OCI-LY1 (cell line): ENCODE results near the gene STMN1.
A peak's percentile ranks its signal among the peaks of the same experiment; 100 is the strongest.

Experiments used
- H2AFZ ChIP-seq: fragments of 200-600 bp; sonication (generic), shearing (Covaris generic); 2 replicates; pipeline ENCODE4 v1.6.0; 2014; ENCODE audit warnings: antibody characterized with exemption, mild to moderate bottlenecking, low read length
- H3F3A ChIP-seq: fragments of 200-600 bp; sonication (generic), shearing (Covaris generic); 2 replicates; pipeline ENCODE4 v1.6.0; 2014; ENCODE audit warnings: mild to moderate bottlenecking, antibody characterized with exemption, low read length, moderate library complexity; ENCODE audit not compliant: insufficient read depth
- H3K27ac ChIP-seq: fragments of 200-600 bp; sonication (generic); 2 replicates; pipeline ENCODE4 v1.5.1; 2014; ENCODE audit warnings: low read length, mixed run types, mild to moderate bottlenecking, low read depth; ENCODE audit not compliant: poor library complexity, severe bottlenecking
- H3K27me3 ChIP-seq: fragments of 200-600 bp; sonication (generic); 2 replicates; pipeline ENCODE4 v1.6.0; 2014; ENCODE audit warnings: antibody characterized with exemption, mild to moderate bottlenecking, low read length, moderate library complexity; ENCODE audit not compliant: insufficient read depth
- H3K36me3 ChIP-seq: fragments of 200-600 bp; sonication (generic); 2 replicates; pipeline ENCODE4 v1.6.1; 2014; ENCODE audit warnings: mild to moderate bottlenecking, antibody characterized with exemption, low read length, moderate library complexity, mixed read lengths; ENCODE audit not compliant: insufficient read depth
- H3K4me1 ChIP-seq: fragments of 200-600 bp; sonication (generic); 2 replicates; pipeline ENCODE4 v1.5.1; 2014; ENCODE audit warnings: mild to moderate bottlenecking, low read length, moderate library complexity; ENCODE audit not compliant: insufficient read depth, severe bottlenecking
- H3K4me2 ChIP-seq: fragments of 200-600 bp; sonication (generic), shearing (Covaris generic); 2 replicates; pipeline ENCODE4 v1.6.1; 2014; ENCODE audit warnings: low read length
- H3K4me3 ChIP-seq: fragments of 200-600 bp; sonication (generic); 2 replicates; pipeline ENCODE4 v1.5.1; 2014; ENCODE audit warnings: low read length, low read depth, mild to moderate bottlenecking, mixed read lengths; ENCODE audit not compliant: poor library complexity, severe bottlenecking
- H3K79me2 ChIP-seq: fragments of 200-600 bp; shearing (Covaris generic); 2 replicates; pipeline ENCODE4 v1.6.1; 2016; ENCODE audit warnings: mixed run types, low read length, mixed read lengths; ENCODE audit not compliant: insufficient read depth
- H3K9ac ChIP-seq: fragments of 200-600 bp; sonication (generic), shearing (Covaris generic); 2 replicates; pipeline ENCODE4 v1.6.1; 2014; ENCODE audit warnings: mild to moderate bottlenecking, low read length, mixed read lengths
- H3K9me2 ChIP-seq: fragments of 200-600 bp; sonication (generic), shearing (Covaris generic); 2 replicates; pipeline ENCODE4 v1.6.1; 2014; ENCODE audit warnings: low read depth, mild to moderate bottlenecking, low read length, mixed read lengths
- H3K9me3 ChIP-seq: fragments of 200-600 bp; shearing (Covaris generic); 2 replicates; pipeline ENCODE4 v1.6.1; 2014; ENCODE audit warnings: low read length, mixed read lengths
- H4K20me1 ChIP-seq: fragments of 200-600 bp; sonication (generic), shearing (Covaris generic); 2 replicates; pipeline ENCODE4 v1.6.0; 2016; ENCODE audit warnings: mild to moderate bottlenecking, low read length; ENCODE audit not compliant: insufficient read depth
- EZH2 ChIP-seq: fragments of 200-600 bp; sonication (generic), shearing (Covaris generic); IDR thresholded peaks from 2 replicates; pipeline ENCODE4 v1.8.0; 2017; ENCODE audit warnings: borderline replicate concordance, mixed run types, mild to moderate bottlenecking, antibody characterized with exemption, low read length, moderate library complexity, mixed read lengths
- TF ChIP-seq, protein P1 (sequence below): fragments of 200-600 bp; sonication (generic), shearing (Covaris generic); IDR thresholded peaks from 2 replicates; pipeline ENCODE4 v1.5.1; 2017; ENCODE audit warnings: mild to moderate bottlenecking, antibody characterized with exemption, low read length, moderate library complexity, mixed read lengths

STMN1 gene

DNA sequence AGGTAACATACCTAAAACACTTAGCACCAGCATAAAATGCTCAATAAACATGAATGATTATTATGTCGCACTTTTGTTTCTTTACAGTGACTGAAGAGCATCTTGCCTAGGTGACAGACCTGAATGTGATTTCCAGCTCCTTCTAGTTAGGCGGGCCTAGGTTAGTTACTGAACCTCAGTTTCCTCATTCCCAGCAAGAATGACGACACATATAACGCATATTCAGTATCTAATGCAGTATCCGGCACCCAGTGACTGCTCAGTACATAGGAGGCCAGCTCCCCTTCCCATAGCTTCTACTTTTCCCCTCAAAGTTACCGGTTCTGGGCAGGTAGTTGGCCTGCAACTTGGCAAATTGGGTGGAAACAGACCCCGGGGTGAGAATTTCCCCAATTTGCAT is 47.7 kb downstream of the STMN1 start:
- H3K9ac ChIP-seq = peak overlapping the region; percentile 93
- H3K36me3 ChIP-seq = no peaks in the 10 kb centered on the region; the same call in 1 of the 2 replicates
- no peak overlapping the region for H2AFZ ChIP-seq
- H3K4me1 ChIP-seq = peaks cover 13% of the 10 kb centered on the region
- H3K27ac ChIP-seq = peak overlapping the region; percentile 20
- H3K79me2 ChIP-seq = peaks cover 16% of the 10 kb centered on the region
- H3K4me3 ChIP-seq = peak overlapping the region; percentile 97
- TF ChIP-seq EZH2 = no peak
- TF ChIP-seq, protein P1, sequence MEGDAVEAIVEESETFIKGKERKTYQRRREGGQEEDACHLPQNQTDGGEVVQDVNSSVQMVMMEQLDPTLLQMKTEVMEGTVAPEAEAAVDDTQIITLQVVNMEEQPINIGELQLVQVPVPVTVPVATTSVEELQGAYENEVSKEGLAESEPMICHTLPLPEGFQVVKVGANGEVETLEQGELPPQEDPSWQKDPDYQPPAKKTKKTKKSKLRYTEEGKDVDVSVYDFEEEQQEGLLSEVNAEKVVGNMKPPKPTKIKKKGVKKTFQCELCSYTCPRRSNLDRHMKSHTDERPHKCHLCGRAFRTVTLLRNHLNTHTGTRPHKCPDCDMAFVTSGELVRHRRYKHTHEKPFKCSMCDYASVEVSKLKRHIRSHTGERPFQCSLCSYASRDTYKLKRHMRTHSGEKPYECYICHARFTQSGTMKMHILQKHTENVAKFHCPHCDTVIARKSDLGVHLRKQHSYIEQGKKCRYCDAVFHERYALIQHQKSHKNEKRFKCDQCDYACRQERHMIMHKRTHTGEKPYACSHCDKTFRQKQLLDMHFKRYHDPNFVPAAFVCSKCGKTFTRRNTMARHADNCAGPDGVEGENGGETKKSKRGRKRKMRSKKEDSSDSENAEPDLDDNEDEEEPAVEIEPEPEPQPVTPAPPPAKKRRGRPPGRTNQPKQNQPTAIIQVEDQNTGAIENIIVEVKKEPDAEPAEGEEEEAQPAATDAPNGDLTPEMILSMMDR = no peak
- H3K27me3 ChIP-seq = no peaks in the 10 kb centered on the region
- no peaks in the 10 kb centered on the region for H3F3A ChIP-seq
- H4K20me1 ChIP-seq = no peaks in the 10 kb centered on the region
- H3K9me2 ChIP-seq = no peaks in the 10 kb centered on the region
- H3K9me3 ChIP-seq = no peaks in the 10 kb centered on the region
- peak overlapping the region; percentile 100 for H3K4me2 ChIP-seq

- Histone ChIP-seq H3K4me3 (no peak overlapping the region), H3K27ac (no peak overlapping the region), H3K79me2 (peaks cover 16% of the 10 kb centered on the region), H3K9me2 (no peaks in the 10 kb centered on the region), H4K20me1 (no peaks in the 10 kb centered on the region), H3K9me3 (no peaks in the 10 kb centered on the region), H3K9ac (no peak overlapping the region), H2AFZ (no peak overlapping the region), H3K4me2 (no peak overlapping the region), H3K36me3 (no peaks in the 10 kb centered on the region; the same call in 1 of the 2 replicates), H3K27me3 (no peaks in the 10 kb centered on the region), H3K4me1 (peaks cover 13% of the 10 kb centered on the region), H3F3A (no peaks in the 10 kb centered on the region)
- no peak for TF ChIP-seq EZH2
- TF ChIP-seq, protein P1 = no peak
Measured at GRCh38 chr1:25856856-25857255, 49.4 kb downstream of the STMN1 start.

DNA sequence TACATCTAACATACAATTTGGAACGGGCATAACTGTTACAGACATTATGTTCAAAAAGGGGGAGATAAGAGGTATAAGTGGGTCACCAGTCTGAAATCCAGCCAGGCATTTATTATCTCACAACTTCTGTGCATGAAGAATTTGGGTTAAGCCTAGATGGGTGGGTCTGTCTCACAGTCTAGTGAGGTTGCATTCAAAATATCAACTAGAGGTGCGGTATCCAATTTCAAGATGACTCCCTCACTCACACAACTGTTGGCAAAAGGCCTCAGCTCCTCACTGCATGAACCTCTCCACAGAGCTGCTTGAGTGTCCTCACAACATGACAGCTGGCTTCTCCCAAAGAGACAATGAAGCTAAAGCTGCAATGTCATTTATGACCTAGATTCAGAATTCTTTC is 51.7 kb downstream of the STMN1 start:
- no peaks in the 10 kb centered on the region for H3F3A ChIP-seq
- no peak overlapping the region for H3K9ac ChIP-seq
- H3K79me2 ChIP-seq = peaks cover 20% of the 10 kb centered on the region
- H3K36me3 ChIP-seq = no peaks in the 10 kb centered on the region; the same call in 1 of the 2 replicates
- no peaks in the 10 kb centered on the region for H3K9me3 ChIP-seq
- H3K4me3 ChIP-seq = no peak overlapping the region
- no peak overlapping the region for H2AFZ ChIP-seq
- H3K27me3 ChIP-seq = no peaks in the 10 kb centered on the region
- H3K9me2 ChIP-seq = no peaks in the 10 kb centered on the region
- H4K20me1 ChIP-seq = no peaks in the 10 kb centered on the region
- no peak overlapping the region for H3K27ac ChIP-seq
- TF ChIP-seq, protein P1 = no peak
- no peak for TF ChIP-seq EZH2
- H3K4me1 ChIP-seq = peaks cover 8% of the 10 kb centered on the region
- H3K4me2 ChIP-seq = no peak overlapping the region
